GM11168 (cell line): ENCODE results near the gene SGSM2.

Experiments
- in situ Hi-C: fragments of 300-500 bp; cut with MboI; formaldehyde crosslinking; loops from one replicate; pipeline ENCODE4 v1.12.0; 2022; ENCODE audit warnings: low sequenced_read_pairs; ENCODE audit not compliant: unreplicated experiment

Gene SGSM2

DNA sequence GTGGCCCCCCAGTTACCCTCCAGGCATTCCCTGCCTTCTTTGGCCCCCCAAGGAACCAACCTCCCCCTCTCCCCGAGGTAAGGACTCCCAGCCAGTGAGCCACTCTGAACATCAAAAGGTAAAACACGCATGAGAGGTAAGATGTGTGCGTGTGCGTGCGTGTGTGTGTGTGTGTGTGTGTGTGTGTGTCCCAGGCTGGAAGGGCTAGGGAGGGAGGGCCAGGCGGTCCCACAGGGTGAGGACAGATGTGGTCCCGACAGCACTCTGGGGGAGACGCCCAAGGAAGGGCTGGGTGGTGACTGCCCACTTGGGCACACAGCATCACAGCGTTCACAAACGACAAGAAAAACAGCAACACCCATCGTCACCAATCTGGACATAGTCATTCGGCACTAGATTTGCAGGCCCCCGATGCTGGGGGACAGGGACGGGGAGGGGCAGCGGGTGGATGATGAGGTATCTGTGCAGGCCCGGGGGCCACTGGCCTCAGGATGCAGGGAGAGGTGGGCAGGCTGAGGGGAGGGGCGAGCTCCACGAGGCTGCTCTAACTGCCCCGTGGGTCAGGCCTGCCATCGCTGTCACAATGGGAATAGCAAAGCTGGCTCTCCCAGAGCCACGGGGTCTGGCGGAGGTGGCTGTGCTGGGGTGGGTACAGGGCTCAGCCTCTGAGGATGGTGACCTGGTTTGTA lies 47.3 kb downstream of the SGSM2 start:
- in situ Hi-C loops = no loop called here

DNA sequence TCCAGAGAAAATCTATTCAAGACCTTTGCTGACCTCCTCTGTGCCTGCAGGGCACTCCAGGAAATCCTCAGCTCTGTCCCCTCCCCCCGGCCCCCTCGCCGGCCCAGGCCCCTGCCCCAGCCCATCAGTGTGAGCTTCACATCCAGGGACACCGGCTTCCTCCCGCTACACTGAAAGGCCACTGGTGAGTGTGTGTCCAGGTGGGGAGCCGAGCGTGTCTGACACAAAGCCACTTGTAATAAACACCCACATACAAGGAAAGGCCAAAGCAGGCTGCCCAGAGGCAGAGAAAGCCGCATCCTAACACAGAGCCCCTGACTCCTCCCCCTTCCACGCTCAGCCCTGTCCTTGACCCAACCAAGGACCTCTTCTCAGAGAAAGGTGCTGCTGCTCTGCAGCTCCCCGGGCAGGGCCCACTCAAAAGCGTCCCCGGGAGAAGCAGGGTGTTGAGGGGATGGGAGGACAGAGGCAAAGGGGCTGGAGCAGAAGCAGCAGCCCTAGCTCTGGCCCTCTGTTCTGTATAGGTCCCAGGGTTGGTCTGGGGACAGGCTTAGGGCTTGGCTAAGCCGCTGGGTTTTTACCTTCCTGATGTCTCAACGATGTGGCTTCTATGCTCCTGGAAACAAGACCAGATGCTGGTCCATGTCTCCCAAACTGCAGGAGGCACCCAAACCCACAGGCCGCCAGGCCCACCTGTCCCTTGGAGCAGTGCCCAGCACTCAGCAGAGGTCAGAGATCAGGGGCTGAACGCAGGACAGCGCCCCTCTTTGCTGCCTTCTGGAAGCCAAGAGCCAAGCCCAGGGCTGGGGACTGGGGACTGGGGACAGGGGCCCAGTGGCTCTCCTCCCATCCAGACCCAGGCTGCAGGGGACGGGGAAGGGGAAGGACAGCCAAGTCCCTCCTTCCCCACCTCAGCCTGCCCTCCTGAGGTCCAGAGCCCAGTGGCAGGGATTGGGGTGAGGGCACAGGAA lies 48.2 kb downstream of the SGSM2 start:
- in situ Hi-C loops = no loop called here

DNA sequence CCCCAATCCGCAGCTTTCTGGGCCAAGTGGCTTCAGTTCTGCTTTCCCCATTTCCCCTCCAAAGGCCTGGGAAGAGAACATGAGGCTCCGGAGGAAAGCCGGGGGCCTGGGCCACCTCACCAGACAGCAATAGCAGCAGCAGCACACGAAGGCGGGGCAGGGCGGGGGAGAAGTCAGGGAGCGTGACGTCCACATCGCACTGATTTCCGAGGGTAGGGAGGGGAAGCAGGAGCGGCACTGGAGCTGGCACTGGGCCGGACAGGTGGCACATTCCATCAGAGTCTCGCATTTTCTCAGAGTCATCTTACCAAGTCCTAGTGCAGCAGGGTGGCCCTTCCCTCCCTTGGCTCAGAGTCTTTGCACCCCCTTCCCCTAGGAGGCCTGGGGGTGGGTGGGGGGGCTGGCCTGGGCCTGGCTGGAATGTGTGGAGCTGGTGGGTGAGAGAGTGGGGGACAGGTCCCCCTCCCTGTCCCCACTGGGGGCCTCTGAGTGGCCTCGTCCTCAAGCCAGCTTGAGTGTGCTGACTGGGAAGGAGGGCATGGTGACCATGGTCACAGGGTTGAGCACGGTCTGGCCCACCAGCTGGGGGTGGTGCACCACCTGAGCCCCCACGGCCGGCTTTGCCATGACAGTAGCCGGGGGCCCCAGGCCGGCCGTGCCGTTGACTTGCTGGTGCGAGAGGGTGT lies 49.2 kb downstream of the SGSM2 start:
- in situ Hi-C loops = no loop called here

DNA sequence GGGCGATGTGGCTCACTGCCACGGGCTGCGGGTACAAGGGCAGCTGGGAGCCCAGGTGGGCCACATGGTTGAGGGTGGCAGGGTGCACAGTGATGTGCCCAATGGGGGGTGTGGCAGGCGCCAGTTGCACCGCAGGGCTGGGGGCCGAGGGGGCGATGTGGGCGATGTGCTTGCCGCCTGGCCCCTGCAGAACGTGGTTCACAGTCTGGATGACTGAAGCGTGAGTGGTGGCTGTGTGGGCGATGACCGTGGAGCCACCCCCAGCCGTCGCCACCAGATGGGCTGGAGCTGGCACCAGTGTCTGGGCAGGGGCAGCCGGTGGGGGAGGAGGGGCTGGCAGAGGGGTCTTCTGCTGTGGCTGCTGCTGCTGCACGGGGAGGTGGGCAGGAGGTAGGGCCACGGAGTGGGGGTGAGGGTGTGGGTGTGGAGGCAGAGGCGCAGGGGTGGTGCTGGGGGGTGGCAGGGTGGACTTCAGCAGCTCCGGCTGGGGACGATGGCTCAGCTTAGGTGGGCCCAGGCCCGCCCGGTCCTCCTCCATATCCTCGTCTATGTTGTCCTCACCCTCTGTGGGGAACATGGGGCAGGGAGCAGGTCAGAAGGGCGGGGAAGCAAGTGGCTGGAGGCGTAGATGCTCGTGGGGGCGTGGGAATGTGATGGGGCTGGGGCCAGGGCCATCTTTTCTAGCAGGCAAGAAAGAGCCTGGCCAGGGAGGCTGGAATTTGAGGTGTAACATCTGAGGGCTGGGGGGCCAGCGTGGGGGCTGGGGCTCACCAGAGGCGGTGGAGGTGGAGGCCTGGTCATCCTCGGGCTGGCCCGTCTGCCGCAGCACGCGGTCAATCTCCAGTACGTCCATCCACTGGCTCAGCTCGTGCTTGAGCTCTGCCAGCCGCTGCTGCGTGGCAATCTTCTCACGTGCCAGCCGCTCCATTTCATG lies 50.1 kb downstream of the SGSM2 start:
- in situ Hi-C loops = no loop called here

DNA sequence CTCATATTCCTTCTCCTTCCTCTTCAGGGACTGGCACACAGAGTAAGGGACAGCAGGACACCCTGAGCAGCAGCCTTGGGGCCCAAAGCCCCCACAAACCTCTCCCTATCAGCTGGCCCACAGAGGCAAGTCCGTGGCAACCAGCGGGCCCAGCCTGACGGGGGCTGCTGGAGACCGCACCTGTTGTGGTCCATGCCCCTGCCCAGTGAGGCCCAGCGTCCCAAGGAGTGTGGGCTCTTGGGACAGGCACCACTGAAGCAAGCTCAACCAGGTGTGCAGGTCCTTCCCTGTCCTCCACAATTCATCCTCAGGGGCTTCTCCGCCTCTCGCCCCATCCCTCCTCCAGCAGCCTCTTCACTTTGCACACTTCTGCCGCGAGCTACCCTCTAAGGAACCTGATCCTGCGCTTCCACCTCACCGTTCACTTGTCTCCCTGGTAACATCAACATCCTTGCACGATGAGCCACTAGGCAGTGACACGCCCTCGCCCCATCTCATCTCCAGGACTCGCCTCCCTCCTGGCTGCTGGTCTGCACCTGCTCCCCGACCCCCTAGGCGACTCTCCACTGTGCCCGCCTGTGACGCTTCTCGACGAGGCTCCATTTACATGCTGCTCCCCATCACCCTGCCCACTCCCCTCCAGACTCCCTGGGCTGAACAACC lies 50.9 kb downstream of the SGSM2 start:
- in situ Hi-C loops = no loop called here

DNA sequence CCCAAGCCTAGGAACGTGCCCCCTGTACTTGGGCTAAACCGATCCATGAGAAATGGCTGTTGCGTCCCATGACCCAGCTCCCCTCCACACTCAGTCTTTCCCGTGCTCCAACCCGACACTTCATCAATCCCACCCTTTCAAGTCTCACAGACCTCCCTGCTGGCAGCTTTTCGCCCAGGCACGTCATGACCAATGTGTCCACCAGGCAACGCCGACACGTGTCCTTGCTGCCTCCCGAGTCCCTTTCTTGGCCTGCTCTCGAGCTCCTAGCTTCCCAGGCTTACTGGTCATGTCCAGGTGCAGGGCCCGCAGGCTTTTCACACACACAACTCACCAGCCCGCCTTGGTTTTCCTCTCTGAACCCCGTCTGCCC lies 51.4 kb downstream of the SGSM2 start:
- in situ Hi-C loops = no loop called here

DNA sequence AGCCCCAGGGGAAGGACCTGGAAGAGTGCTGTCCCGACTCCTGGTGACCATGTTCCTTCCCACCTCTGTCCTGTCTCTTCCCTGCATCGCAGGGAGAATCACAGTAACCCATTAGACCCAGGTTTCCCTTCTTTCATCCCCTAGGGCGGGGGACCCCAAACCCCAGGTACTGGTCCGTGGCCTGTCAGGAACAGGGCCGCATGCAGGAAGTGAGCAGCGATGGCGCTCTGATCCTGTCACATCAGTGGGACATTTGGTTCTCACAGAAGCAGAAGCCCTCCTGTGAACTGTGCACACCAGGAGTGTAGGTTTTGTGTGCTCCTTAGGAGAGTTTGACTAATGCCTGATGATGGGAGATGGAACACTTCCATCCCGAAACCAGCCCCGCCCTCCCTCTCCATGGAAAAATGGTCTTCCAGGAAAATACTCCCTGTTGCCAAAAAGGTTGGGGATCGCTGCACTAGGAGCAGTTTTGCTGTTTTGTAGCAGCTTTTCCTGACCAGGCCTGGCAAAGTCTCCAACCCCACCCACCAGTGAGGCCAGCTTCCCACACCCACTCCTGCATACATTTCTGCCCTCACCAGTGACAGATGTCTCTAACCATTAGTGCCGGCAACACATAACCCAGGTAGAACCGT lies 53.0 kb downstream of the SGSM2 start:
- in situ Hi-C loops = no loop called here

DNA sequence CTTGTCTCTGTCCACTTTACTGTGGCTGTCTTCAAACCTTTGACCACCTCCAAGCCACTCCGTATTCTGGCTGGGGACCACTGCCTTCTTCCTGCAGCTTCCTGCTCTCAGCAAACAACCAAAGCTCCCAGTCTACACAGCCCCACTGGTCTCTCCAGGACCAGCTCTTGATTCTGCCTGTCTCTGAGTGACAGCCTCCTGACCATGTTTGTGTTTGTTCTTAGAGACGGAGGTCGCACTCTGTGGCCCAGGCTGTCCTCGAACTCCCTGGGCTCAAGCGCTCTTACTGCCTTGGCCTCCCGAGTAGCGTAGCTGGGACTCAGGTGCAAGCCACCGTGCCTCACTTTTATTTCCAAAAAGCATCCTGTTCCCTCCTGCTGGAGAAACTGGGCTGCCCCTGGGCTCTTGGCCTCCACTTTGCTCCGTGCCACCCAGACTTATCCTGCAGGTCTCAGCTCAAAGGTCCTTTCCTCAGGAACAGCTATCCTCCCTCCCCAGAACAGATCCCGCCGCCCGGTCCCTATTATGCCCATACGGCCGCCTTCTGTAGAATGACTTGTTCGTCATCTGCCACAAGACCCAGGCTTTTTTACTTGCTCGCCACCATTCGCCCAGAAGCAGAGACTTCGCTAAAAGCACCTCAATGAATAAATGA lies 54.4 kb downstream of the SGSM2 start:
- in situ Hi-C loops = no loop called here

DNA sequence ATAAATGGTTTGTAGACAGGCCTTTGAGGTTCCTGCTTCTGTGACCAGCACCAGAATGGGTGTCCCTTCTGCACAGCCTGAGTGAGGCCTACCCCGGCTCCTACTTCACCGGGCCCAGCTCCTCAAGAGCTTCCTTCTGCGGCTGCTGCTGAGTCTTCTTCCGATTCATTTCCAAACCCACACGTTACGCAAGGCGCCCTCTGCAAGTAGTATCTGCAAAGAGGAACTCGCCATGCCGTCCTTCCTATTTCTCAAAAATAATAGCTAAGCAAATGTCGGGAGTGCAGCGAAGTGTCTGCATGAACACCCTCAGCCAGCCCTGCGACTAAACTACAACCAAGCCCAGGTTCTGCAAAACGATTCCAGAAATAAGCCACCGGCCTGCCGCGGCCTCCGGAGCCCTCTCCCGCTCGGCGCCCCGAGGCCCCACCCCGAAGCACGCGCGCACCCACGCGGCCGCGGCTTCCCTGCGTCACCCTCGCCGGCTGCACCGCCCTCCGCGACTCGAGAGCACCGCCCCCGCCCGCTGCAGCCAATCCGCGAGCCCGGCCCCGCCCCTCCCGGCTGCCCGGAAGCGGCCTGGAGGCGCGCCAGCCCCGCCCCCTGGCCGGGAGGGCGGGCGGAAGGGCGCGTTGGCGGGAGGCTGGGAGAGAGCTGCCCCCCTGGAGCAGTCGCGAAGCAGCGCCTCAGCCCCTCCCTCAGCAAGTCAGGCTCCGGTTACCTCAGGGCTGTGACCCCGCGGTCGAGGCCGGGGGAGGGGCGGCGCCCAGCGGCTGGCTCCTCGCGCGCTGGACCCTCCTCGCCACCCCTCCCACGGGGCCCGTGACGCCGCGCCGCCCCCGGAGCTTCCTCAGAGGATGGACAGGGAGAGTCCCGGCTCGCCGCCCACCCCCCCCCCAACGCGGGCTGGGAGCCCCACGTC lies 55.2 kb downstream of the SGSM2 start:
- in situ Hi-C loops = no loop called here

DNA sequence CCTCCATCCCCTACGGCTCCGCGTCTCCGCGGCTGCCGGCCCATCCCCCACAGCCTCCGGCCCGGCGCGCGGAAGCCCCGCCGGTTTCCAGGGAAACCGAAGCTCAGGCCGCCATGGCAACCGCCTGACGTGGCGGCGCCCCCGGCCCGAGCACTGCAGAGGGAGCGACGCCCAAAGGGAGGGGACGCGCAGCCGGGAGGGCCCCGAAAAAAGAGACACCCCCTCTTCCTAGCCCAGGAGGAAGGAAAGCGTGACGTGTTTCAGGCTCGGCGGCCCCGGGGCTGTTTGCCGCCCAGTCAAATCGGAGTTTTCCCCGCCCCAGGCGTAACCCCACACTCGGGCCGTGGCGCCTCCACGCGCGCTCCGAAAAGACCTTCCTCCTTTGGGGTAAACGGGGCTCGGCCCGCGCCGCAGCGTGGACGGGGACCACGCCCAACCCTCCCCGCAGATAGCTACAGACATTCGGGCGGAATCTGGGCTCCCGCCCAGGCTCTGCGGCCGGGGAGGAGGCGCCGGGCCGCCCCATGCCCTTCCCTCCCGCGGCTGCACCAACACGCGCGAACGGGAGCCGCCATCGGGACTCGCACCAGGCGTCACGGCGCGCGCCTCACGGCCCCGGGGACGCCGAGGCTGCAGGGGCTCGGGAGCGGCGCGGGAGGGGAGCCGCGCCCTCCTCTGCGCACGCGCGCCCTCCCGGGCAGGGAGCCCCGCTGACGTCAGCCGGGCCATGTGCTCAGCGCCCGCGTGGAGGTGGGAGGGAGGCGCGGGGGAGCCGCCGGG lies 56.1 kb downstream of the SGSM2 start:
- in situ Hi-C loops = no loop called here

DNA sequence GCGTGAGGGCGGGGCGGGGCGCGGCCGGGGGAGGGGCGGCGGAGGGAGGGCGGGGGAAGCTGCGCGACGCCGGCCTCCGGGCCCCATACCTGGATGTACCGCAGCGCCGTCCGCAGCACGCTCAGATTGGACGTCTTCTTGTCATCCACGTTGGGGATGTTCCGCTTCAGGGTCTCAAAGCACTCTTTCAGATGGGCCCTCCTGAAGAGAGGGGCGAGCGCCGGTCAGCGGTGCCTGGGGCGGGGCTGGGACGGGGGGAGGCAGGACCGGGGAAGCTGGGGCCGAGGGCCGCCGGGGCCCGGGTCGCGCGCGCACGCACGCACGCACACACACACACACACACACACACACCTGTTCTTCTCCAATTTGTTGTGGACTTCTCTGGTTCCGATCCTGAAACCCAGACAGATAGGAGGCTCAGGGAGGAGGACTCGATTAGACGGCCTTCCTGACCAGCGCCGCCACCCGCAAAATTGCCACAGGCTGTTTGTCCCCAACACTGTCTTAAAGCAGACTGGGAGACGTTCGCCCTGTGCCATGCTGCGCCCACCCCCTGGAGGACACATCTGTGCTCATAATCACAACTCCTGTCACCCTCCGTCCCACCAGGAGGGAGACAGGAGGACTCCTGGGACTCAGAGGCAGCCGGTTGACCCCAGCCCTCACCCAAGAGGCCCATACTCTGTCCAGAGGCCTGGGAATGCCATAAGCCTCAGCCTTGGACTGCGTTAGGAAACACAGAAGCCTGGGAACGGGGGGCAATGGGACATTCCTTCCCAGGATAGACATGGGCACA lies 56.9 kb downstream of the SGSM2 start:
- in situ Hi-C loops = no loop called here

DNA sequence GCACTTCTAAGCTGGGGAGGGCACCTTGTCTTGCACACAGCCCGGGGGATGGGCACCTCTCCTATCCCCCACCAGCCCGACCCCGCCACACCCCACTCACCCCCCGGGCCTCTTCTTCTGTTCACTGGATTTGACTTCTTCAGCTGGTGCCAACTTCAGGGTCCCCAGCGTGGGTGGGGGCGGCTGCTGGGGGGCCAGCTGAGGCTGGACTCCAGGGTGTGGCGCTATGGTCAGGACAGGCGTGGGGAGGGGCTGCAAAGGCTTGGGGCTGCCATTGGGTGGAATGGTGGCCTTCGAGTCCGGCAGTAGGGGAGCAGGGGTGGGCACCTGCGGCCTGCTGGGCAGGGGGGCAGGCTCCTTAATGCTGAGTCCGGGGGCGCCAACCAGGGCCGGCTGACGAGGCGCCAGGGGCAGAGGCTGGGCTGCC lies 57.5 kb downstream of the SGSM2 start:
- in situ Hi-C loops = no loop called here

DNA sequence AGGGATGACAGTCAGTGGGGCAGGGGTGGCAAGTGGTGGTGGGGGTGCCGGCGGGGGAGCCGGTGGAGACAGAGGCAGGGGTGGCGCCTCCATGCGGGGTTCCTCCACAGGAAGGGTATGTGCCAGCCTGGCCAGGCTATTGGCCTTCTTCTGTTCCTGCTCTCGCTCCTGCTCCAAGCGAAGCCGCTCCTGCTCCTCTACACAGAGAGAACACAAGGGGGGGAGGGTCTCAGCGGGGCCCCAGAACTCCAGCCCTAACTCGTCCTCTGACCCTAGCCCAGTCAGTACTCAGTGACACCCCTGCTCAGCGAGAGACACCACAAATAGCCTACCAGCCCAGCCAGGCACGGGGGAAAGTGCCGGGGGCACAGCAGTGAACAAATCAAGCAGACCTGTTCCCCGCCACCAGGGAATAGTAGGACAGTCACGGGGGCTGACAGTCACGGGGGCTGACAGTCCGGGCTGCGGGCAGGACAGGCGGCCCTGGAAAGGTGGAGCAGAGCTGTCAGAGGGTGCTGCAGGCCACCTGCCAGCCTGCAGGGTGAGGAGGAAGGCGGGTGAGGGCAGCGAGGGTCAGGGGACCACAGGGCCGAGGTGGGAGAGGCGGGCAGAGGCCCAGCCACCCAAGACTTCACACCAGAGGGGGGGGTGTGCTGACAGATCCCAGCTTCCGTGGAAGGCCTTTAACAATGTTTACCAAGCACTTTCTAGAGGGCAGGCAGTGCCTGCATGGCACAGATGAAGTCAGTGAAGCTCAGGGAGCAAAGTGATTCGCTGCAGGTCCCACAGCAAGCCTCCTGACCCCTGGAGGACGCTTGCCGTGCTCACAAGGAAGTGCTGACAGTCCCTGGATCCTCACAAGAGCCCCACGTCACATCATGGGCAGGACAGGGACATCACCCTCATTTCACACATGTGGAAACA lies 58.2 kb downstream of the SGSM2 start:
- in situ Hi-C loops = no loop called here

DNA sequence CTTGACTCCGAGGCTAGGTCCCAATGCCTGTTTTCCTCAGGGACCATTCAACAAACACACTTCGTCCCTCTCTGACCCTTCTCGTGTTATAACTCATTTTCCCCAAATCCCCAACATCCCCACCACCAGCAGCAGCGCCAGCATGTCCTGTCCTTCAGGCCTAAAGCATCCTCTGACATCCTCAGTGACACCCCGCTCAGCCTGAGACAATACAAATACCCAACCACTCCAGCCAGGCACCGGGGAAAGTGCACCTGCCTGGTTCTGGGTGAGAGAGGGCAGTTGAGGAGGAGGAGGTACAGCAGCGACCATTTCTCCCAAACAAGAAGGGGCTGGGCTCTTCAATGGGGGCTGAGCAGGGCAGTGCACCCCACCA lies 58.9 kb downstream of the SGSM2 start:
- in situ Hi-C loops = no loop called here
